Suprapubic skin (tissue), 4 donors: ENCODE results near the gene GLTPD2. TPM values are rescaled to one million over a fixed set of nuclear protein-coding genes. Genes with fewer than 3 reads are reported as not detected.
A peak's percentile ranks its signal among the peaks of the same experiment; 100 is the strongest.
"Not testable (repeated sequence)": the region's sequence is repeated elsewhere in the genome, so short reads cannot be mapped to it uniquely, and the experiment has no call there.

Experiments used
- DNase-seq, 2 donors: peaks; one replicate each; pipeline ENCODE4 v3.0.0-alpha.2; 2019; ENCODE audit warnings: low spot score in 2 of 2
- H3K27ac ChIP-seq: fragments of 200-600 bp; sonication (generic); one replicate; pipeline ENCODE4 v1.5.1; 2019
- H3K27me3 ChIP-seq: fragments of 200-600 bp; sonication (generic); one replicate; pipeline ENCODE4 v1.5.1; 2019
- H3K36me3 ChIP-seq: fragments of 200-600 bp; sonication (generic); one replicate; pipeline ENCODE4 v1.5.1; 2019
- H3K4me1 ChIP-seq: fragments of 200-600 bp; sonication (generic); one replicate; pipeline ENCODE4 v1.5.1; 2019
- H3K4me3 ChIP-seq: fragments of 200-600 bp; sonication (generic); one replicate; pipeline ENCODE4 v1.5.1; 2019; ENCODE audit warnings: mild to moderate bottlenecking
- H3K9me3 ChIP-seq: fragments of 200-600 bp; sonication (generic); one replicate; pipeline ENCODE4 v1.5.1; 2019
- EP300 ChIP-seq: sonication (generic); formaldehyde crosslinking; IDR thresholded peaks from one replicate; pipeline ENCODE4 v1.6.1; 2017; ENCODE audit warnings: antibody characterized with exemption
- POLR2A ChIP-seq, 2 donors: fragments of 450-650 bp; IDR thresholded peaks; one replicate each; pipeline ENCODE4 v1.6.1; 2017; ENCODE audit warnings: antibody characterized with exemption in 2 of 2, mild to moderate bottlenecking in 2 of 2, moderate library complexity in 2 of 2
- POLR2AphosphoS5 ChIP-seq, 3 donors: sonication (generic); formaldehyde crosslinking; IDR thresholded peaks; one replicate each; pipeline ENCODE4 v1.6.1; 2017; ENCODE audit warnings: antibody characterized with exemption in 3 of 3
- WGBS: methylation state at CpG from one replicate; pipeline ENCODE4 v1.1.5; 2018; 5-methylcytosine and 5-hydroxymethylcytosine counted together
- total RNA-seq, 4 donors: library from RNA; depleted of rRNA; stranded (reverse); fragments of >200 nt; gene quantifications; one replicate each; pipeline ENCODE4 v1.1.0, GENCODE V29; 2016
- TF ChIP-seq, protein P1 (sequence below), 2 donors: fragments of 200-600 bp in 1 of 2; fragments of 450-650 bp in 1 of 2; sonication (generic) in 1 of 2; IDR thresholded peaks; one replicate each; pipeline ENCODE4 v1.5.1; 2016 to 2019; ENCODE audit warnings: antibody characterized with exemption in 2 of 2, mild to moderate bottlenecking in 1 of 2, moderate library complexity in 1 of 2

The GLTPD2 gene
- total RNA-seq, 4 donors from 2014 or later, result 0.80 TPM; not detected in 3

DNA sequence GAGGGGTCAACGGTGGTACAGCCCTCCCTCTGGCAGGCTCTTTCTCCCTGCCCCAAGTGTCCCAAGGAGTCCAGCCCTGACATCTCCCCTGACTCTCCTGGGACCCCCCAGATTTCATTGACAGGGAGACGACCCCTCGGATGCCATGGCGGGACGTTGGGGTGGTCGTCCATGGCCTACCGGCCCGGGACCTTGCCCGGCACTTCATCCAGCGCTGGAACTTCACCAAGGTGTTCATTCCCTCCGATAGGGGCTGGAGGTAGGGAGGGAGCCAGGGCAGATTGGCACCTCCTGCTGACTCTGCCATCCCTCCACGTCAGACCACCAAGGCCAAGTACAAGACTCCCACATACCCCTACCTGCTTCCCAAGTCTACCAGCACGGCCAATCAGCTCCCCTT lies 28.1 kb downstream of the GLTPD2 start:
- WGBS, result 90% methylated on average over 5 of the region's 13 CpGs
- H3K4me1 ChIP-seq, result no peaks in the 10 kb centered on the region
- H3K36me3 ChIP-seq, result peaks cover 61% of the 10 kb centered on the region

DNA sequence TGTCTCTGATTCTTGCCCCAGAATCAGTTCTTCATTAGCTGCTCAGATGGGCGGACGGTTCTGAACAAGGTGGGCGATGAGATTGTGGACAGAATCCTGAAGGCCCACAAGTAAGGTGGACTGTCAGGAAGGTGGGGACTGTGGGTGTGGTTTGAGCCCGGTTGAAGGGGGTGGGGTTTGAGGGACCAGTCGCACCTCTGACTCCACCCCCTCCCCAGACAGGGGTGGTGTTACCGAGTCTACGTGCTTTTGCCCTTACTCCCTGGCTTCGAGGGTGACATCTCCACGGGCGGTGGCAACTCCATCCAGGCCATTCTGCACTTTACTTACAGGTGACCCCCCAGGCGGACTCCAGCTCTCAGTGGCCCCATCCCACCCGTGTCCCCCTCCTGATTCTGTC lies 29.5 kb downstream of the GLTPD2 start:
- no peaks in the 10 kb centered on the region for H3K27me3 ChIP-seq
- TF ChIP-seq, protein P1, sequence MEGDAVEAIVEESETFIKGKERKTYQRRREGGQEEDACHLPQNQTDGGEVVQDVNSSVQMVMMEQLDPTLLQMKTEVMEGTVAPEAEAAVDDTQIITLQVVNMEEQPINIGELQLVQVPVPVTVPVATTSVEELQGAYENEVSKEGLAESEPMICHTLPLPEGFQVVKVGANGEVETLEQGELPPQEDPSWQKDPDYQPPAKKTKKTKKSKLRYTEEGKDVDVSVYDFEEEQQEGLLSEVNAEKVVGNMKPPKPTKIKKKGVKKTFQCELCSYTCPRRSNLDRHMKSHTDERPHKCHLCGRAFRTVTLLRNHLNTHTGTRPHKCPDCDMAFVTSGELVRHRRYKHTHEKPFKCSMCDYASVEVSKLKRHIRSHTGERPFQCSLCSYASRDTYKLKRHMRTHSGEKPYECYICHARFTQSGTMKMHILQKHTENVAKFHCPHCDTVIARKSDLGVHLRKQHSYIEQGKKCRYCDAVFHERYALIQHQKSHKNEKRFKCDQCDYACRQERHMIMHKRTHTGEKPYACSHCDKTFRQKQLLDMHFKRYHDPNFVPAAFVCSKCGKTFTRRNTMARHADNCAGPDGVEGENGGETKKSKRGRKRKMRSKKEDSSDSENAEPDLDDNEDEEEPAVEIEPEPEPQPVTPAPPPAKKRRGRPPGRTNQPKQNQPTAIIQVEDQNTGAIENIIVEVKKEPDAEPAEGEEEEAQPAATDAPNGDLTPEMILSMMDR (IDR thresholded peaks at IDR 0.05), result no peak
- TF ChIP-seq POLR2A (IDR thresholded peaks at IDR 0.05) (no peak), POLR2AphosphoS5 (IDR thresholded peaks at IDR 0.05) (no peak)
- 83% methylated on average over 12 of the region's 12 CpGs for WGBS
- H3K4me1 ChIP-seq, result no peaks in the 10 kb centered on the region
- H3K27ac ChIP-seq, result no peak overlapping the region
- no peak for DNase-seq
- H3K9me3 ChIP-seq, result no peaks in the 10 kb centered on the region
- H3K4me3 ChIP-seq, result no peak overlapping the region
- H3K36me3 ChIP-seq, result peaks cover 76% of the 10 kb centered on the region

More for the DNA sequence above, 28.1 kb downstream of the GLTPD2 start:
- TF ChIP-seq, protein P1 (IDR thresholded peaks at IDR 0.05), result no peak
- TF ChIP-seq POLR2A (IDR thresholded peaks at IDR 0.05), result no peak
- TF ChIP-seq POLR2AphosphoS5 (IDR thresholded peaks at IDR 0.05), result no peak
- TF ChIP-seq EP300, result no peak
- H3K4me3 ChIP-seq, result no peak overlapping the region
- H3K9me3 ChIP-seq, result no peaks in the 10 kb centered on the region
- DNase-seq, result no peak
- H3K27ac ChIP-seq, result no peak overlapping the region
- H3K27me3 ChIP-seq, result no peaks in the 10 kb centered on the region

DNA sequence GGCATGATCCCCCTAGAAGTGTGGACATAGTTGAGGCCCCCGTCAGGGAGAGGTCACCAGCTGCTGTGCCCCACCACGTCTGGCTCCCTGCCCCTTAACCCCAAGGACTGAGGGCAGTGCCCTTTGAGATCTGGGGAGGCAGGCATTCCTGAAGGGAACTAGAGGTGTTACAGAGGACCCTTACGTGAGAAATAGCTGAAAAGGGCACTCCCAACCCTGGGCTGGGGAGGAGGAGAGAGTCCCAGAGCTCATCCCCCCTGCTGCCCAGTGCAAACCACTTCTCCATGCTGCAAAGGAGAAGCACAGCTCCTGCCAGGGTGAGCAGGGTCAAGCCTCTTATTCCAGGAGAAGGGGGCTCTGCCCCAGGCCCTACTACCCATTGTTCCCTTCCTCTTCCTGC lies 34.1 kb downstream of the GLTPD2 start:
- 90% methylated on average over 3 of the region's 3 CpGs for WGBS
- H3K36me3 ChIP-seq, result peaks cover 49% of the 10 kb centered on the region
- no peaks in the 10 kb centered on the region for H3K9me3 ChIP-seq

DNA sequence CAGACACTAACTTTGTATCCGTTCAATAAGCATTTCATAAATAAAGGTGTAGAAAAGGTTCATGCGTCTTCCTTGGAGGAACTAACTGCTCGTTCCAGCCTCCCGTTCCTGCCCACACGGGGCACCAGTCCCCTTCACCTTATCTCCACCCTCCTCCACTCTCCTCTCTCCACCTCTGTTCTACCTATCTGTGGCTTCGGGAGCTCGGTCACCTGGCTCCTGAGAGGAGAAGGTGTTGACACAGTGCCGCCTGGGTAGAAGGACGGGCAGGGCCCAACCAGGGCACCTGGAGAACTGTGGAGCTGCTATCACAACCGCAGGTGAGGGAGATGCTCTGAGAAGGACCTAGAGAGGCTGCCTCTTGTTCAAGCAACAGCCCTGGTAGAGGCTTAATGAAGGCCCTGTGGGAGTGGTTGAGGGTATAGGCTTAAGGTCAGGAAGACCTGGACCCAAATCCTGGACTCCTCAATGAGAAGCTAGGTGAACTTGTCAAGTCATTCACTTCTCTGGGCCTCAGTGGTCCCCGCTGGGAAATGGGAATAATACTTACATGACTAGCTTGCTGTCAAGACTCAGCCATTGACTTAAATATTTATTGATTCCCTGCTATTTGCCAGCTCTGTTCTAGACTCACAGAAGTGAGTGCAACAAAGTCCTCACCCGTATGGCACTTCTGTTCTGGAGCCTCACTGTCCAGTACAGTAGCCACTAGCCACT lies 34.8 kb downstream of the GLTPD2 start:
- H3K4me1 ChIP-seq, result no peaks in the 10 kb centered on the region
- 73% methylated on average over 12 of the region's 12 CpGs for WGBS
- no peak for DNase-seq
- H3K4me3 ChIP-seq, result no peak overlapping the region
- no peaks in the 10 kb centered on the region for H3K9me3 ChIP-seq
- H3K36me3 ChIP-seq, result peaks cover 42% of the 10 kb centered on the region
- no peak for TF ChIP-seq POLR2A (IDR thresholded peaks at IDR 0.05)
- TF ChIP-seq EP300, result no peak
- TF ChIP-seq, protein P1 (IDR thresholded peaks at IDR 0.05), result no peak
- TF ChIP-seq POLR2AphosphoS5 (IDR thresholded peaks at IDR 0.05), result no peak
- H3K27me3 ChIP-seq, result no peaks in the 10 kb centered on the region
- H3K27ac ChIP-seq, result no peak overlapping the region

More for the DNA sequence above, 34.1 kb downstream of the GLTPD2 start:
- DNase-seq, result no peak
- TF ChIP-seq EP300 (no peak), POLR2A (IDR thresholded peaks at IDR 0.05) (no peak), POLR2AphosphoS5 (IDR thresholded peaks at IDR 0.05) (no peak)
- TF ChIP-seq, protein P1 (IDR thresholded peaks at IDR 0.05), result no peak
- no peaks in the 10 kb centered on the region for H3K4me1 ChIP-seq
- H3K27ac ChIP-seq, result no peak overlapping the region
- no peak overlapping the region for H3K4me3 ChIP-seq
- no peaks in the 10 kb centered on the region for H3K27me3 ChIP-seq

DNA sequence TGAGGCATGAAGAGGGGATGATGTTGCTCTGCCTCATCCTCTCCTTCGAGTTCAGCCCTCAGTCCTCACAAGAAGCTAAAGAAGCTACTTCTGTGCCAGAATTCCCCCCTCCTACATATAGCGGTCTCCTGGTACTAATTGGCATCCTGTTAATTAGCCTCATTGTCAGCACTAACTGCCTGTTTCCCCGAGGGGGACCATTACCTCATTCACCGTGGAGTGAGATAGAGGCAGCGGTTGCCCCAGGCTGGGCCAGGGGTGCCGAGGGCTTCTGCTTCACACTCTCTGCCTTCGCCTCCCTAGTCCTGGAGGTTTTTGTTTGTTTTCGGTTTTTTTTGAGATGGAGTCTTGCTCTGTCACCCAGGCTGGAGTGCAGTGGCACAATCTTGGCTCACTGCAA lies 38.6 kb downstream of the GLTPD2 start:
- 69% methylated on average over 8 of the region's 8 CpGs for WGBS
- H3K27me3 ChIP-seq, result no peaks in the 10 kb centered on the region
- H3K27ac ChIP-seq, result no peak overlapping the region
- DNase-seq, result no peak
- peaks cover 13% of the 10 kb centered on the region for H3K36me3 ChIP-seq
- TF ChIP-seq POLR2A (IDR thresholded peaks at IDR 0.05) (no peak), EP300 (no peak), POLR2AphosphoS5 (IDR thresholded peaks at IDR 0.05) (no peak)
- TF ChIP-seq, protein P1 (IDR thresholded peaks at IDR 0.05), result no peak
- no peaks in the 10 kb centered on the region for H3K9me3 ChIP-seq
- H3K4me3 ChIP-seq, result no peak overlapping the region
- H3K4me1 ChIP-seq, result no peaks in the 10 kb centered on the region

DNA sequence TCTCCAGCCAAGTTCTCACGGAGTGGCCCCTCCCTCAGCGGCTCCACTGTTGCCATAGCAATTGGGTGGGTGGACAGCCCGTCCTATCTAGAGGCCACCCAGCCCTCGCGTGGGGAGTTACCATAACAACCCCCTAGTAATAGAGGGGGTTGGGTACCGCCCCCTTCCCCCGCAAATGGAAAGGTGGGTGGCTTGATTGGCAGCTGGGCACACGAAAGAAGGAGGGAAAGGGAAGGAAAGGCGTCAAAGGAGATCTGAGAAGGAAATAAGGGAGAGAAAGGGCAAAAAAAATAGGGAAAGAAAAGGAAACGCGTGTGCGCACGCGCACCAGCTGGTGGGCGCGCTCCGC lies 44.0 kb downstream of the GLTPD2 start:
- peak overlapping the region; percentile 81 for H3K4me3 ChIP-seq
- WGBS, result under 1% methylated on average over 12 of the region's 17 CpGs
- H3K27me3 ChIP-seq, H3K36me3 ChIP-seq, H3K9me3 ChIP-seq, DNase-seq: not testable (repeated sequence)
- H3K27ac ChIP-seq, result peak overlapping the region; percentile 90
- H3K4me1 ChIP-seq, result peaks cover 38% of the 10 kb centered on the region
